ENCODE data around the gene SVEP1.

The SVEP1 gene

GRCh38 chr9:110452227-110452801 lies 127.2 kb downstream of the SVEP1 start:
- no peak for DNase-seq (ENCODE audit: low spot score)
- no peak for TF ChIP-seq CTCF (IDR thresholded peaks at IDR 0.05)
- Histone ChIP-seq H3K27ac (no peak overlapping the region), H3K4me3 (no peak overlapping the region)

- no peak for DNase-seq (ENCODE audit: low spot score)
- TF ChIP-seq CTCF (IDR thresholded peaks at IDR 0.05): no peak
- H3K27ac ChIP-seq: no peak overlapping the region
- H3K4me3 ChIP-seq: no peak overlapping the region
These were observed 127.8 kb downstream of the SVEP1 start for GRCh38 chr9:110451726-110452125.

GRCh38 chr9:110447476-110447875 lies 132.1 kb downstream of the SVEP1 start:
- Histone ChIP-seq H3K27ac (no peak overlapping the region), H3K4me3 (no peak overlapping the region)
- DNase-seq (ENCODE audit: low spot score): no peak
- TF ChIP-seq CTCF (IDR thresholded peaks at IDR 0.05): no peak

- no peak for TF ChIP-seq CTCF (IDR thresholded peaks at IDR 0.05)
- Histone ChIP-seq H3K4me3 (no peak overlapping the region), H3K27ac (no peak overlapping the region)
- no peak for DNase-seq (ENCODE audit: low spot score)
These were observed 133.4 kb downstream of the SVEP1 start for GRCh38 chr9:110446171-110446570.

- DNase-seq (ENCODE audit: low spot score): no peak
- no peak overlapping the region for H3K4me3 ChIP-seq
- H3K27ac ChIP-seq: no peak overlapping the region
- TF ChIP-seq CTCF (IDR thresholded peaks at IDR 0.05): no peak
These were observed 134.6 kb downstream of the SVEP1 start for GRCh38 chr9:110444911-110445310.

GRCh38 chr9:110443866-110444220 lies 135.7 kb downstream of the SVEP1 start:
- DNase-seq (ENCODE audit: low spot score): no peak
- H3K4me3 ChIP-seq: no peak overlapping the region
- H3K27ac ChIP-seq: no peak overlapping the region
- no peak for TF ChIP-seq CTCF (IDR thresholded peaks at IDR 0.05)

GRCh38 chr9:110443146-110443865 lies 136.2 kb downstream of the SVEP1 start:
- Histone ChIP-seq H3K27ac (no peak overlapping the region), H3K4me3 (no peak overlapping the region)
- no peak for TF ChIP-seq CTCF (IDR thresholded peaks at IDR 0.05)
- no peak for DNase-seq (ENCODE audit: low spot score)

Data from coronary artery (tissue), 2 donors.